Spleen (tissue), 7 donors: ENCODE data around the gene THUMPD1.

ENCODE experiments used
- CTCF ChIP-seq, 11 experiments: fragments of 200-600 bp in 7 of 11; fragments of 450-650 bp in 4 of 11; sonication (generic) in 4 of 11; IDR thresholded peaks in 8 of 11; conservative IDR thresholded peaks in 3 of 11; 1 replicate in 7 of 11; 2 replicates in 4 of 11; pipeline versions ENCODE4 v1.4.0 to v1.8.0; 2016 to 2021; ENCODE audit warnings: antibody characterized with exemption in 11 of 11, inconsistent platforms in 4 of 11, mild to moderate bottlenecking in 1 of 11
- POLR2A ChIP-seq, 3 donors: fragments of 450-650 bp; IDR thresholded peaks; one replicate each; pipeline ENCODE4 v1.5.1; 2017; ENCODE audit warnings: antibody characterized with exemption in 3 of 3, mild to moderate bottlenecking in 1 of 3
- POLR2AphosphoS5 ChIP-seq, 3 donors: sonication (generic); formaldehyde crosslinking; IDR thresholded peaks; one replicate each; pipeline ENCODE4 v1.5.1; 2017; ENCODE audit warnings: antibody characterized with exemption in 3 of 3
- donor health status: DM: no; HTN: no; CAD: no; lungs with moderate emphysema.
- donor health status: DM: no; HTN: no; CAD: no.
- donor health status: DM: no; HTN: no; CAD: no.

- TF ChIP-seq CTCF (IDR thresholded peaks at IDR 0.05 in 8 of 11, conservative IDR thresholded peaks at IDR 0.05 in 3 of 11) (no peak), POLR2AphosphoS5 (IDR thresholded peaks at IDR 0.05) (no peak), POLR2A (IDR thresholded peaks at IDR 0.05) (no peak)
Measured at GRCh38 chr16:20753727-20754126, 12.1 kb upstream of the THUMPD1 start.
